ENCODE results near the gene GPC3.

Gene GPC3

GRCh38 chrX:133956570-133957340 is 28.6 kb downstream of the GPC3 start:
- TF ChIP-seq CTCF (IDR thresholded peaks at IDR 0.05; ENCODE audit: low read depth, low read length, missing control alignments), result no peak
- no peak for DNase-seq (ENCODE audit: low read depth)
- H3K4me3 ChIP-seq (ENCODE audit: low read depth, low read length), result no peak overlapping the region

DNA sequence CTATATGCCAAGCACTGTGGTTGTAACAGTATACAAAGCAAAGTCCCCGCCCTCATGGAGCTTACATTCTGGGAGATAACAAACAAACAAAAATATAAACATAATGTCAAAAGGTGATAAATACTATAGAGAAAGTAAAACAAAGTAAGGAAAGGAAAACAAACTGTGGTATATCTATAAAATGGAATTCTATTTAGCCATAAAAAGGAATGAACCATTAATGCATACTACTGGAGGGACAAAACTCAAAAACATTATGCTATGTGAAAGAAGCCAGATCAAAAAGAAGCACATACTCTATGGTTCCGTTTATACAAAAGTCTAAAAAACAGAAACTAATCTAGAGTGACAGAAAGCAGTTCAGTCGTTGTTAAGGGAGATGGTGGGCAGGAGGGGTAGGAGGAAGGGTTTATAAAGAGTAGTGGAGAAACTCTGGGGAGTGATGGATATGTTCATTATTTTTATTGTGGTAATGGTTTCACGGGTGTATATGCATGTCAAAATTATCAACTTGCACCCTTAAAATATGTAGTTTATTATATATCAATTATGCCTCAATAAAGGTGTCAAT is 31.5 kb downstream of the GPC3 start:
- TF ChIP-seq CTCF (IDR thresholded peaks at IDR 0.05; ENCODE audit: low read depth, low read length, missing control alignments), result no peak
- no peak overlapping the region for H3K4me3 ChIP-seq (ENCODE audit: low read depth, low read length)

DNA sequence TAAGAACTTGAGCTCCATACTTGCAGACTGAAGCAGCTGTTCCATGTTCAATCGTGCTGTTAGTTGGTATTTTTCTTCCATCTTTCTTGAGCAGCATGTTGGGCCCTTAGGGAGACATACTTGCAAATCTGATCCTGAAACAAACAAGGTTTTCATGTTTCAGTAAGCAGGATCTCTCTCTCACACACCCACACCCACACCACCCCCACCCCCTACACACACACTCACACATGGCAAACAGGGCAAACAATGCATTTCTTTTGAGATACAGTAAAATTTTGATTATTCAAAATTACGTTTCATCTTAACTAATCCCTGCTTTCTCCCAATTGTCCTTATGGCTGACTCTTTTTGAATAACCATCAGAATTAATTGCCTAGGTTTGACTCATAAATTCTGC is 32.3 kb downstream of the GPC3 start:
- H3K4me3 ChIP-seq (ENCODE audit: low read depth, low read length), result no peak overlapping the region
- no peak for TF ChIP-seq CTCF (IDR thresholded peaks at IDR 0.05; ENCODE audit: low read depth, low read length, missing control alignments)
- DNase-seq (ENCODE audit: low read depth), result no peak

More for the DNA sequence above, 31.5 kb downstream of the GPC3 start:
- no peak for DNase-seq (ENCODE audit: low read depth)

DNA sequence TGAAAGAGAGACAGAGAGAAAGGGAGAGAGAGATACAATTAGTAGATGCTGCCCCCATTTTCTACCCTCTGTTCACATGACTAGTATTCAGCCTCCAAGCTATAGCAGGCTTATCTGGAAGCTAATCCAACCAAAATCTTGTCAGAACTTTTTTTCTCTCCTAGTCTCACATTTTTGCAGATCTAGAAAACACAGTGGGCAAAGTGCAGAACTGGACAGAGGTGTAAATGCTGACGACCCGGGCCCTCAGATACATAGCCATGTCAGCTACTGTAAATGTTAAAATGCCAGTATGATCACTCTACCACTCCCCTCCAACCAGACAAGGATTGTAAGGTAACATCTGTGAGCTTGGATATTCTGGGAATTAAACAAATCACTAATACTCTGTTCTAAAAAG is 34.3 kb downstream of the GPC3 start:
- no peak for DNase-seq (ENCODE audit: low read depth)
- no peak overlapping the region for H3K4me3 ChIP-seq (ENCODE audit: low read depth, low read length)
- TF ChIP-seq CTCF (IDR thresholded peaks at IDR 0.05; ENCODE audit: low read depth, low read length, missing control alignments), result no peak

DNA sequence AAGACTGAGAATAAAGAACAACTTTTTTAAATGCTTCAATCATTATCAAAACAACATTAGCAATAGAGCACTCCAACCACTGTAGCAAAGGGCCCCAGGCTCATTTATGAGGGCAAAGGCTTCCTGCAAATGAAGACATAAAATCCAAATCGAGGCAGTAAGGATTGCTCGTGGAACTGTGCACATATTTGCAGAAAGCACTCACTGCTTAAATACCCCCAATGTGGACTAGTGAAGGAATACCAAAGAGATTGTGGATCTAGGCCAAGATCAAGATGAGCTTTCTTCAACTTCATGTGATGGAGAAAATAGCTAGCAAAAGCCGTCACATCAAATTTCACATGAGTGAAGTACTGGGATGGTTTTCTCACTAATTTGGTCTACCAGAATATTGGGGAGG is 35.2 kb downstream of the GPC3 start:
- no peak for DNase-seq (ENCODE audit: low read depth)
- no peak for TF ChIP-seq CTCF (IDR thresholded peaks at IDR 0.05; ENCODE audit: low read depth, low read length, missing control alignments)
- no peak overlapping the region for H3K4me3 ChIP-seq (ENCODE audit: low read depth, low read length)

DNA sequence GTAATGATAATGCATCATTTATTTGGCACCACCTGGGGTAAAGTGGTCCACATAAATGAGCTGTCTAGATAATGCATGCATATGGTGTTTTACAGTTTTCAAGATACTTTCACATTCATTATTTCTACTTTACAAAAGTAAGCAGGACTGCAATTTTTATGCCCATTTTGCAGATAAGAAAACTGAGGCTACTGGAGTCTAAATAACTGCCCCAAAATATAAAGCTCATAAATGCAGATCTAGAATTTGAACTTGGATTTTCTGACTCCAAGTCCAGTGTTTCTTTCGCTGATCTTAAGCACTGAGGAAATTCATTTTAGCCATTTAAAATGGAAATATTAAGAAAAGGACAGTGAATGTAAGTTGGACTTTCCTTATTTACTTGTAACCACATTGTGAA is 36.5 kb downstream of the GPC3 start:
- H3K4me3 ChIP-seq (ENCODE audit: low read depth, low read length), result no peak overlapping the region
- no peak for DNase-seq (ENCODE audit: low read depth)
- TF ChIP-seq CTCF (IDR thresholded peaks at IDR 0.05; ENCODE audit: low read depth, low read length, missing control alignments), result no peak

- DNase-seq (ENCODE audit: low read depth), result no peak
- no peak overlapping the region for H3K4me3 ChIP-seq (ENCODE audit: low read depth, low read length)
- TF ChIP-seq CTCF (IDR thresholded peaks at IDR 0.05; ENCODE audit: low read depth, low read length, missing control alignments), result no peak
Observed at GRCh38 chrX:133947996-133948395, 37.4 kb downstream of the GPC3 start.
